Sigmoid colon (tissue), 7 donors: Measurements from ENCODE around the gene GTSE1. TPM values are rescaled to one million over a fixed set of nuclear protein-coding genes. Genes with fewer than 3 reads are reported as not detected.
A peak's percentile ranks its signal among the peaks of the same experiment; 100 is the strongest.

Experiments
- DNase-seq: peaks from one replicate; pipeline ENCODE4 v3.0.0-alpha.2; 2019
- H3K27ac ChIP-seq, 4 donors: fragments of 200-600 bp; sonication (generic); one replicate each; pipeline ENCODE4 v1.5.1; 2016 to 2019; ENCODE audit warnings: mild to moderate bottlenecking in 1 of 4
- H3K27me3 ChIP-seq, 3 donors: fragments of 200-600 bp; sonication (generic); one replicate each; pipeline ENCODE4 v1.5.1; 2019; ENCODE audit warnings: mild to moderate bottlenecking in 1 of 3
- H3K36me3 ChIP-seq, 4 donors: fragments of 200-600 bp; sonication (generic); one replicate each; pipeline ENCODE4 v1.5.1; 2016 to 2019
- H3K4me1 ChIP-seq, 4 donors: fragments of 200-600 bp; sonication (generic); one replicate each; pipeline ENCODE4 v1.5.1; 2017 to 2019
- H3K4me3 ChIP-seq, 4 donors: fragments of 200-600 bp; sonication (generic); one replicate each; pipeline ENCODE4 v1.5.1; 2017 to 2019; ENCODE audit warnings: mild to moderate bottlenecking in 2 of 4, moderate library complexity in 1 of 4
- H3K9me3 ChIP-seq, 4 donors: fragments of 200-600 bp in 3 of 4; sonication (generic) in 3 of 4; one replicate each; pipeline versions ENCODE4 v1.5.1 to v1.6.1; 2013 to 2019
- CTCF ChIP-seq, 4 experiments: fragments of 450-650 bp in 3 of 4; fragments of 200-600 bp in 1 of 4; IDR thresholded peaks; one replicate each; pipeline ENCODE4 v1.5.1; 2016 to 2019; ENCODE audit warnings: antibody characterized with exemption in 4 of 4, mild to moderate bottlenecking in 3 of 4, moderate library complexity in 2 of 4
- EP300 ChIP-seq, 4 donors: sonication (generic); formaldehyde crosslinking; IDR thresholded peaks; one replicate each; pipeline ENCODE4 v1.6.1; 2017; ENCODE audit warnings: antibody characterized with exemption in 4 of 4
- POLR2A ChIP-seq, 2 donors: fragments of 450-650 bp; IDR thresholded peaks; one replicate each; pipeline ENCODE4 v1.6.1; 2016; ENCODE audit warnings: antibody characterized with exemption in 2 of 2, mild to moderate bottlenecking in 2 of 2, moderate library complexity in 2 of 2
- POLR2AphosphoS5 ChIP-seq, 4 donors: sonication (generic); formaldehyde crosslinking; IDR thresholded peaks; one replicate each; pipeline ENCODE4 v1.6.1; 2017; ENCODE audit warnings: antibody characterized with exemption in 4 of 4
- WGBS, 2 donors: extraction: QIAGEN DNeasy Blood & Tissue Kit; methylation state at CpG; one replicate each; pipeline ENCODE4 v1.1.7; 2013; 5-methylcytosine and 5-hydroxymethylcytosine counted together
- intact Hi-C: fragments of 100-400 bp; cut with DNase I; formaldehyde crosslinking; loops from one replicate; pipeline ENCODE4 v1.15.1; 2023
- polyA plus RNA-seq, 3 donors: library from polyadenylated mRNA; stranded (reverse); fragments of 200-250 nt; gene quantifications; one replicate each; pipeline ENCODE4 v1.2.3, GENCODE V29; 2013
- total RNA-seq, 4 donors: library from RNA; depleted of rRNA; stranded (reverse); fragments of >200 nt; gene quantifications; one replicate each; pipeline ENCODE4 v1.1.0, GENCODE V29; 2016
- donor health status: healthy with polysubstance abuse.
- donor health status: Bipolar disorder and iron deficiency.
- donor health status: healthy.

The GTSE1 gene
- total and polyA plus RNA-seq, 7 donors = 0.27 to 14.3 (median 0.99) TPM; not detected in 1

DNA sequence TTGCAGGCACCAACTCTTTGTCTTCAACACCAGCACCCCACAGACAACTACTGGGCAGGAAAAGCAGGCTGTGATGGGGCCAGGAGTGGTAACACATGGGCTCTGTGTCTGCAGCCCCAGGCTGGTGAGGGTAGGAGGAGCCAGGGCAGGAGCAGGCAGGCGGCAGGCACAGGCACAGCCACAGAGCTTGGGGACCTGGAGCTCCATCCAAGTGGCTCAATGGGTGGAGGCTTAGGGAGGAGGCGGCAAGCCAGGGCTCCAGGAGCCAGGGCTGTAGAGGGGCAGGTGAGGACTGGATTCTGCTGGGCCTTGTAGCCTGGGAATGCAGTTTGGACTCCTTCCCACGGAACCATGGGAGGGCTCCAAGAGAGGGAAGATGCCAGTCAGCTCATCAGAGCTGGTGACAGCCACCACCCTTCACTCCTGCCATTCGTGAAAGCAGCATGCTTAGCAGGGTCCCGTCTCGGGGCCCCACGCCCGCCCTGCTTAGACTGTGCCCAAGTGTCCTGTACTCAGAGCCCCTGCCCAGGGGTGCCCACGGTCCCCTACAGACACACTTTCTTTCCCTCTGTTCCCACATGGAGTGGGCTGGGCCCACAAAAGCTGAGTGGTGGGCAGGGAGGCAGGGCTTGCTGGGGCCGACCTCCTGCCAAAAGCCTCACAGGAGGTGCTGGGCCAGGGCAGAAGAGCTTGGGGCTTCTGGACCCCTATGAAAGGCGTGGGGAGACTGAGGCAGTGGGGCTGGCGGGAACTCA, 16.4 kb upstream of the GTSE1 start:
- WGBS, 2 donors = 96 to 97% methylated on average over 12 of the region's 12 CpGs
- Histone ChIP-seq H3K36me3 (peaks cover 54 to 96% (median 64%) of the 10 kb centered on the region in 4 donors), H3K4me3 (no peak overlapping the region), H3K9me3 (no peaks in the 10 kb centered on the region), H3K4me1 (no peaks in the 10 kb centered on the region), H3K27me3 (no peaks in the 10 kb centered on the region), H3K27ac (no peak overlapping the region)
- intact Hi-C loops = no loop called here
- no peak for DNase-seq
- no peak for TF ChIP-seq CTCF (IDR thresholded peaks at IDR 0.05)
- TF ChIP-seq POLR2AphosphoS5 (IDR thresholded peaks at IDR 0.05) = no peak
- no peak for TF ChIP-seq EP300 (IDR thresholded peaks at IDR 0.05)
- TF ChIP-seq POLR2A (IDR thresholded peaks at IDR 0.05) = no peak

DNA sequence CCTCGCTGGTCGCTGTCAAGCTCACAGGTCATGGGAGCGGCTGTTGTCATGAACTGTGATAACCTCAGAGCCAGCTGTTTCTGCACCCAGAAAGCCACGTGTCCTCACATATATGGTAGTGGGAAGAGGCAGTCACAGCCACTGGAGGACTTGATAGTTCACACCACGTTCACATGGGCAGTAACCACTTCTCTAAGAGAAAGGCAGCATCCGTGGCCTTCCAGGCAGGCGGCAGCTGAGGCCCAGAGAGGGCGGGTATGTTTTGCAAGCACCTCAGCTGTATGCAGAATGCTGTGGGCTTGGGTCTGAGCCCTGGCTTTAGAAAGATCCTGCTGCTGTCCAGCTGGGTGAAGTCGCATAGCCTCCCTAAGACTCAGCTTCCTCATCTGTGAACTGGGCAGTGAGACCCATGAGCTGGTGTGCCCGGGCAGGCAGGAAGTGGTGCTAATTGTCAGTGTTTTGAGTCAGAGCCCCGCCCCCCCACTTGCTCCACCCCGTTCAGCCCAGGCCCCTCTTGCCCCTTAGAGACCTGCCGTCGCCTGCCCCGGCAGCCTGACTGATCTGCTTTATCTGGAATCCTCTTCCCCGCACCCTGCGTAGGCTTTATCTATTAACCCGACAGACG, 15.6 kb upstream of the GTSE1 start:
- WGBS, 2 donors = 84 to 86% methylated on average over 19 of the region's 19 CpGs
- H3K4me3 ChIP-seq = no peak overlapping the region
- DNase-seq = peak; percentile 53
- H3K27me3 ChIP-seq = no peaks in the 10 kb centered on the region
- no peak overlapping the region for H3K27ac ChIP-seq
- no peaks in the 10 kb centered on the region for H3K9me3 ChIP-seq
- peaks cover 50 to 96% (median 64%) of the 10 kb centered on the region in 4 donors for H3K36me3 ChIP-seq
- H3K4me1 ChIP-seq = no peaks in the 10 kb centered on the region
- intact Hi-C loops = no loop called here
- TF ChIP-seq CTCF (IDR thresholded peaks at IDR 0.05) (no peak), EP300 (IDR thresholded peaks at IDR 0.05) (no peak), POLR2AphosphoS5 (IDR thresholded peaks at IDR 0.05) (no peak), POLR2A (IDR thresholded peaks at IDR 0.05) (no peak)

- H3K36me3 ChIP-seq = peaks cover 50 to 99% (median 63%) of the 10 kb centered on the region in 4 donors
- peak; percentile 54 for DNase-seq
- no peaks in the 10 kb centered on the region for H3K4me1 ChIP-seq
- intact Hi-C loops = no loop called here
- H3K27me3 ChIP-seq = no peaks in the 10 kb centered on the region
- H3K27ac ChIP-seq = no peak overlapping the region
- no peak overlapping the region for H3K4me3 ChIP-seq
- TF ChIP-seq EP300 (IDR thresholded peaks at IDR 0.05) (no peak), CTCF (IDR thresholded peaks at IDR 0.05) (no peak), POLR2A (IDR thresholded peaks at IDR 0.05) (no peak), POLR2AphosphoS5 (IDR thresholded peaks at IDR 0.05) (no peak)
- H3K9me3 ChIP-seq = no peaks in the 10 kb centered on the region
- WGBS, 2 donors = 96 to 97% methylated on average over 13 of the region's 13 CpGs
Measured at GRCh38 chr22:46281866-46282678, 14.6 kb upstream of the GTSE1 start.

DNA sequence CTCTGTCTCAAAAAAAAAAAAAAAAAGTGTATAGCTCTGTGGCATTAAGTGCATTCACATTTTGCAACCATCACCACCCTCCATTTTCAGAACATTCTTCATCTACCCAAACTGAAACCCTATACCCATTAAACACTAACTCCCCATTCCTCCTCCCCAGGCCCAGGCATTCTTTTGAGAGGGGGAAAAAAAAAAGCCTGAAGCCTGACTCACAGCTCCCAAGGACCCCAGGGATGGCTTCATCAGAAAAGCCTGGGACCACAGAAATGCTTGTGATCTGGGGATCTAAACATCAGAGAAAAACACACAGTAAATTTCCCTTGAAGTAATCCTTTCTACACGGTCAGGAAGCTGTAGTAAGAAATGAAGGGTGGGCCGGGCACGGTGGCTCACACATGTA, 10.7 kb upstream of the GTSE1 start:
- intact Hi-C loops = no loop called here
- Histone ChIP-seq H3K4me3 (no peak overlapping the region), H3K4me1 (no peaks in the 10 kb centered on the region), H3K36me3 (peaks cover 30 to 90% (median 41%) of the 10 kb centered on the region in 4 donors), H3K9me3 (no peaks in the 10 kb centered on the region), H3K27me3 (no peaks in the 10 kb centered on the region), H3K27ac (no peak overlapping the region)
- WGBS, 2 donors = 94 to 96% methylated on average over 3 of the region's 3 CpGs
- no peak for DNase-seq
- TF ChIP-seq CTCF (IDR thresholded peaks at IDR 0.05) (no peak), EP300 (IDR thresholded peaks at IDR 0.05) (no peak), POLR2AphosphoS5 (IDR thresholded peaks at IDR 0.05) (no peak), POLR2A (IDR thresholded peaks at IDR 0.05) (no peak)
